Measurements from ENCODE around the gene ARMC5. TPM values are rescaled to one million over a fixed set of nuclear protein-coding genes. Genes with fewer than 3 reads are reported as not detected.

The ARMC5 gene
- total RNA-seq, 1 experiment from 2014 or later, result 11.3 TPM

GRCh38 chr16:31474173-31474714 lies 14.9 kb downstream of the ARMC5 start:
- CTCF ChIA-PET, result interaction anchor here (13.1 kb wide), 1 partner anchor 17 kb away, joined by 221 read pairs; the partner anchor contains the start of gene ARMC5
- 0 out of 2 replicates have a peak, but pooled peaks cover 5% of the 10 kb centered on the region for H3K9me3 Mint-ChIP-seq
- peaks cover 78% of the 10 kb centered on the region for H3K27me3 Mint-ChIP-seq (ENCODE audit: low read depth)
- POLR2A ChIA-PET, result no interaction called here
- no peak overlapping the region for H3K4me3 Mint-ChIP-seq
- no peak for TF ChIP-seq KAT7 (CRISPR knock-in tag; IDR thresholded peaks at IDR 0.05; ENCODE audit: borderline replicate concordance)
- TF ChIP-seq FOXJ3 (CRISPR knock-in tag; IDR thresholded peaks at IDR 0.05; ENCODE audit: borderline replicate concordance), result no peak
- TF ChIP-seq FOXK1 (CRISPR knock-in tag; IDR thresholded peaks at IDR 0.05), result no peak
- no peak for TF ChIP-seq SMAD3 (CRISPR knock-in tag; IDR thresholded peaks at IDR 0.05; ENCODE audit: borderline replicate concordance)
- no peak for TF ChIP-seq TP53 (CRISPR knock-in tag; IDR thresholded peaks at IDR 0.05)
- TF ChIP-seq, protein P1, sequence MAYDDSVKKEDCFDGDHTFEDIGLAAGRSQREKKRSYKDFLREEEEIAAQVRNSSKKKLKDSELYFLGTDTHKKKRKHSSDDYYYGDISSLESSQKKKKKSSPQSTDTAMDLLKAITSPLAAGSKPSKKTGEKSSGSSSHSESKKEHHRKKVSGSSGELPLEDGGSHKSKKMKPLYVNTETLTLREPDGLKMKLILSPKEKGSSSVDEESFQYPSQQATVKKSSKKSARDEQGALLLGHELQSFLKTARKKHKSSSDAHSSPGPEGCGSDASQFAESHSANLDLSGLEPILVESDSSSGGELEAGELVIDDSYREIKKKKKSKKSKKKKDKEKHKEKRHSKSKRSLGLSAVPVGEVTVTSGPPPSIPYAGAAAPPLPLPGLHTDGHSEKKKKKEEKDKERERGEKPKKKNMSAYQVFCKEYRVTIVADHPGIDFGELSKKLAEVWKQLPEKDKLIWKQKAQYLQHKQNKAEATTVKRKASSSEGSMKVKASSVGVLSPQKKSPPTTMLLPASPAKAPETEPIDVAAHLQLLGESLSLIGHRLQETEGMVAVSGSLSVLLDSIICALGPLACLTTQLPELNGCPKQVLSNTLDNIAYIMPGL (CRISPR knock-in tag; IDR thresholded peaks at IDR 0.05), result no peak
- TF ChIP-seq, protein P2, sequence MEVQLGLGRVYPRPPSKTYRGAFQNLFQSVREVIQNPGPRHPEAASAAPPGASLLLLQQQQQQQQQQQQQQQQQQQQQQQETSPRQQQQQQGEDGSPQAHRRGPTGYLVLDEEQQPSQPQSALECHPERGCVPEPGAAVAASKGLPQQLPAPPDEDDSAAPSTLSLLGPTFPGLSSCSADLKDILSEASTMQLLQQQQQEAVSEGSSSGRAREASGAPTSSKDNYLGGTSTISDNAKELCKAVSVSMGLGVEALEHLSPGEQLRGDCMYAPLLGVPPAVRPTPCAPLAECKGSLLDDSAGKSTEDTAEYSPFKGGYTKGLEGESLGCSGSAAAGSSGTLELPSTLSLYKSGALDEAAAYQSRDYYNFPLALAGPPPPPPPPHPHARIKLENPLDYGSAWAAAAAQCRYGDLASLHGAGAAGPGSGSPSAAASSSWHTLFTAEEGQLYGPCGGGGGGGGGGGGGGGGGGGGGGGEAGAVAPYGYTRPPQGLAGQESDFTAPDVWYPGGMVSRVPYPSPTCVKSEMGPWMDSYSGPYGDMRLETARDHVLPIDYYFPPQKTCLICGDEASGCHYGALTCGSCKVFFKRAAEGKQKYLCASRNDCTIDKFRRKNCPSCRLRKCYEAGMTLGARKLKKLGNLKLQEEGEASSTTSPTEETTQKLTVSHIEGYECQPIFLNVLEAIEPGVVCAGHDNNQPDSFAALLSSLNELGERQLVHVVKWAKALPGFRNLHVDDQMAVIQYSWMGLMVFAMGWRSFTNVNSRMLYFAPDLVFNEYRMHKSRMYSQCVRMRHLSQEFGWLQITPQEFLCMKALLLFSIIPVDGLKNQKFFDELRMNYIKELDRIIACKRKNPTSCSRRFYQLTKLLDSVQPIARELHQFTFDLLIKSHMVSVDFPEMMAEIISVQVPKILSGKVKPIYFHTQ (CRISPR knock-in tag; IDR thresholded peaks at IDR 0.05), result no peak
- no peak for TF ChIP-seq ATF6 (CRISPR knock-in tag; IDR thresholded peaks at IDR 0.05)
- no peak for TF ChIP-seq JUN (CRISPR knock-in tag; IDR thresholded peaks at IDR 0.05)
- no peak for TF ChIP-seq GTF2I (CRISPR knock-in tag; conservative IDR thresholded peaks at IDR 0.05)
- TF ChIP-seq, protein P3, sequence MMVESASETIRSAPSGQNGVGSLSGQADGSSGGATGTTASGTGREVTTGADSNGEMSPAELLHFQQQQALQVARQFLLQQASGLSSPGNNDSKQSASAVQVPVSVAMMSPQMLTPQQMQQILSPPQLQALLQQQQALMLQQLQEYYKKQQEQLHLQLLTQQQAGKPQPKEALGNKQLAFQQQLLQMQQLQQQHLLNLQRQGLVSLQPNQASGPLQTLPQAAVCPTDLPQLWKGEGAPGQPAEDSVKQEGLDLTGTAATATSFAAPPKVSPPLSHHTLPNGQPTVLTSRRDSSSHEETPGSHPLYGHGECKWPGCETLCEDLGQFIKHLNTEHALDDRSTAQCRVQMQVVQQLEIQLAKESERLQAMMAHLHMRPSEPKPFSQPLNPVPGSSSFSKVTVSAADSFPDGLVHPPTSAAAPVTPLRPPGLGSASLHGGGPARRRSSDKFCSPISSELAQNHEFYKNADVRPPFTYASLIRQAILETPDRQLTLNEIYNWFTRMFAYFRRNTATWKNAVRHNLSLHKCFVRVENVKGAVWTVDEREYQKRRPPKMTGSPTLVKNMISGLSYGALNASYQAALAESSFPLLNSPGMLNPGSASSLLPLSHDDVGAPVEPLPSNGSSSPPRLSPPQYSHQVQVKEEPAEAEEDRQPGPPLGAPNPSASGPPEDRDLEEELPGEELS (CRISPR knock-in tag; IDR thresholded peaks at IDR 0.05), result no peak
- no peak for TF ChIP-seq ZNF396 (CRISPR knock-in tag; IDR thresholded peaks at IDR 0.05; ENCODE audit: borderline replicate concordance)
- TF ChIP-seq CREB1 (CRISPR knock-in tag; IDR thresholded peaks at IDR 0.05), result no peak
- TF ChIP-seq MXD4 (CRISPR knock-in tag; IDR thresholded peaks at IDR 0.05; ENCODE audit: borderline replicate concordance), result no peak
- TF ChIP-seq PREB (CRISPR knock-in tag; IDR thresholded peaks at IDR 0.05; ENCODE audit: borderline replicate concordance), result no peak
- TF ChIP-seq E2F5 (CRISPR knock-in tag; IDR thresholded peaks at IDR 0.05), result no peak
- no peak overlapping the region for H3K27ac Mint-ChIP-seq
- H3K4me1 Mint-ChIP-seq, result peaks cover 16% of the 10 kb centered on the region
- DNase-seq (ENCODE audit: low spot score) (no peak), ATAC-seq (no peak)
- no peaks in the 10 kb centered on the region for H3K36me3 Mint-ChIP-seq
